Measurements from ENCODE around the gene MYO1B.
A peak's percentile ranks its signal among the peaks of the same experiment; 100 is the strongest.

Gene MYO1B

DNA sequence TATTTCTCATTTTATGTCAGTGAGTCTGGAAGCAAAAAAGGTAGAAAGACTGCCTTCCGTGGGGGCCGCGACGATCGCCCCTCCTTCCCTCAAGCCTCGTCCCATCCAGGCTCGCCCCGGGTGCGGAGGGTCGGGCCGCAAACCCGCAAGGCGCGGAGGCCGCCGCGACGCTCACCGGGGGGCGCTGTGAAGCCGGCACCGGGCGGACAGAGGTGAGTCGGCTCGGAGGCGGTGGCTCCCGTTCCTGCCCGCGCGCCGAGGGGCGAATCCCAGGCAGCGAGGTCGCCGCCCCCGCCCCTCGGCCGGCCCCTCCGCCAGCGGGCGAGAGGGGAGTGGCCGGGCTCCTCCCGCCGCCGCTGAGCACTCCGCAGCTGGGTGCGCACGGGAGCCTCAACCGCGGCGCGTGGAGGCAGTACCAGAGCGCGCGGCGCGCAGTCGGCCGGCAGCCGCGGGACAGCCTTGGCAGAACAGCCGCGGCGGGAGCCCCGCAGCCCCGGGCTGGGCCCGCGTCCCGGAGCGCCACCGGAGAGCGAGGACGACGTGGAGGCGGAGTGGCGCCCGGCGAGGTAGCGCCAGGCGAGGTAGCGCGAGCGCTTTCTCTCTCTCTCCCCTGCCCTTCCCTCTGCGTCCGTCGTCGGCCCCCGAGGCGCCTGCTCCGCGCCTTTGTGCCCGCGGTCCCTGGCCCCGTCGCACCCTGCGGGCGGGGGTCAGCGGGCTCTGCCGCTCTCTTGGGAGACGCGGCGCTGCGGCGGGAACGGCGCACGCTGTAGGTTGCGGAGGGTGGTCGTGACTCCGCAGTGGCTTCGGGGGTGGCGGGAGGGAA is at the start of gene MYO1B:
MYO1B (plus strand) TSS at position 359 of the 823 bp plus-strand sequence. CDS start 31,492 bp downstream, outside the sequence.
- no peak for DNase-seq

DNA sequence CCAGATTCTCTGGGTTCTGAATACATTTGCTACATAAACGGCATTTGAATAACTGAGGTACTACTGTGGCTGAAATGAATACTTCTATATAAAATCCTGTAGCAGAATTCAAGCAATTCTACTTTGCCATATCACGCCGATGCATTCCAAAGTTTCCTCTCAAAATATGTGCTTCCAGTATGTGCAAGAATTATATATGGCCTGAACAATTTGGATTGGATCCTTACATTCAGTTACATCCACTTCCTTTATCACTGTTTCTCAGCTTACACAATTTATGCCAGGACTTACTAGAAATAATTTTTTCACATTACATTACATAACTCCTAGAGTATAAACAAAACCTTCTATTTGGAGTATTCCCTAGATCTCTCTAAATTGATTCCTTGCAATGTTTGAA is 48.1 kb upstream of the MYO1B start:
- no peak for DNase-seq

DNA sequence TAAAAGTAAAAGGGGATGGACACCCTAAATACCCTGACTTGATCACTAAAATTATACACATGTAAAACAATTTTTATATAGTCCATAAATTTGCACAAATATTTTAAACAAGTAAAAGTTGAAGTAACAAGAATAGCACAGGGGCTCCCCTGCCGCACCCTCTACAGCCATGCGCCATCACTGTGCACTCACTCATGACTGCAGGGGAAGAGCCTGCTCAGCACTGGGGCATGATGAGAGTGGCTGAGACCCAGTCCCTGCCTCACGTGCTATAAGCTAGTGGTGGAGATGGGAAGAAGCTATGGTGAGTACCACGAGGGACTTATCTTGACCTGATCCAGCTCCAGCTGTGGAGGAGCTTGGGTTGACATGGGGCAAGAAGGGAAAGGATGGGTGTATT is 46.9 kb upstream of the MYO1B start:
- no peak for DNase-seq

DNA sequence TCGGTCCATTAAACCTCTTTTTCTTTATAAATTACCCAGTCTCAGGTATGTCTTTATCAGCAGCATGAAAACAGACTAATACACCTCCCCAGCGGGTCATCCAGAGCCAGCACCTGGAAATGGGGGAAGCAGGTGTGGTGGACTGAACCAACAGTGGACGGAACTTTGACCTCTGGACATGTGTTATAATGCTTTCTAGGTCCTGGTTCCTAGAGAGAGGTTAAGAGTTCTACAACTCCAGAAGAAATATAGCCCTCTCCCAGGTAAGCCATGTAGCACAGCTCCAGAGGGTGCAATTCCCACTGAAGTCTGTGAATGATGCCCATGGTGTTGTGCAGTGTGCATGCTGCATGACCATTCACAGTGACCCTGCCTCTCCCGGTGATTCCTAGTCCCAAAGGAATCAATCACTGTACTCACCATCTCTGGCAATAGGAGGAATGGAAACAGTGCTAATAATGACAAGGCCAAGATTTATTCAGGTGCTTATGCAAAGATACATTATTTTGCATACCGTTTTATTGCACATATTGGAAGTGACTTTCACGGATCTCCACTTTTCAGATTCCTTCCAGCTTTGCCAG is 45.2 kb upstream of the MYO1B start:
- no peak for DNase-seq

DNA sequence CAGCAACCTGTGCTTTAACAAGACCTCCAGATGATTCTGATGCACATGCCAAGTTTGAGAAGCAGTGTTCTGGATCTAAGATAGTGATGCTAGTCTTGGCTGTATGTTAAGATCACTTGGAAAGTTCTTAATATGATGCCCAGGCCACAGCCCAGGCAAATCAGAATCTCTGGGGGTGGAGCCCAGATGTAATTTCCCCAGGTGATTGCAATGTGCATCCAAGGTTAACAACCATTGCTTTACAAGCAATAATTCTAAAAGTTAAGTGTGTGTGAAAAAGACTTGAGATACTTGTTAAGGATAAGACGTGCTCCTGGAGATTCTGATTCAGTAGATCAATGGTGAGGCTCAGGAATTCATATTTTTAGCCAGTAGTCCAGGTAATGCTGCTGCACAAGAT is 44.3 kb upstream of the MYO1B start:
- no peak for DNase-seq

DNA sequence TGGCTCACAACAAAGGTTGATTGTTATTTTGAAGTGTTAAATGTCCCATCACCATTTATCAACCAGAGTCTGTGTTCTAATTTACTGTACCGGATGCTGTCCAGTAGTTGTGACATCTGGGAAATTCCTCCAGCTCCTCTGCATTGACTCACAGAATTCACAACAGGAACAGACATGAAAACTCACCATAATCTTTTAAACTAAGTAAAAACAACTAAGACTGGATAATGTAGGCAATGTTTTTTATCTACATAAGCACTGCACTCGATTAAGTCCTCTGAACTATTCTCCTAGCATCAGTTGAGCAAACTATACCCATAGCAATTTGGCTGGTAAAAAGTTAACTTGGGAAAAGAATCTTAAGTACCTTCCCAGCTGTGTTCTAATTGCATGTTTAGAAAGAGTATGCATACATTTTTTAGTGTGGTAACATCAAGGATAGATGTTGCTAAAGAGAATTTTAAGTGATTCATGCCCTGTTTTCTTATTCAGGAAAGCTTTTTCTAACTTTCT is 42.9 kb upstream of the MYO1B start:
- DNase-seq, result no peak

DNA sequence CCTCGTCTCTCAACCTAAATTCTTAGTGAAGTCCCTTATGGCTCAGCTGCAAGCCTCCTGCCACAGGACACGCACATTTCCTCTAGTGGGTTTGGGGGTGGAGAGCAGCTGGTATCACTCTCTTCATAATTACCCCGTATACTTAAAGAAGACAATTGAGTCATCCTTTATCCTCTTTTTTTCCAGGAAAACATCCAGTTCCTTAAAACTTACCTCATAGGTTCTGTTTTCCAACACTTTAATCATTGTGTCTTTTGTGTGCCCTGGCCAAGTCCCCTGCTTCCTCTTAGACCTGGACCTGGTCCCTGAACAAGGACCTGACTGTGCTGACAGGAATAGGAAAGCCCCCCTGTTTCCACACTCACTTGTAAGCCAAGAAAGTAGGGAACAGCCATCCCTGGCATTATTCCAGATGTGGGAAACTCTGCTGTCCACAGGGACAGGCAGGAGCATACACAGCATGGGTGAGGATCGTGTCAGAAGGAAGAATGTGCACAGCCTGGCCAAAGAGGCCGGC is 42.3 kb upstream of the MYO1B start:
- DNase-seq, result peak in 1 of 2 donors; percentile 1

DNA sequence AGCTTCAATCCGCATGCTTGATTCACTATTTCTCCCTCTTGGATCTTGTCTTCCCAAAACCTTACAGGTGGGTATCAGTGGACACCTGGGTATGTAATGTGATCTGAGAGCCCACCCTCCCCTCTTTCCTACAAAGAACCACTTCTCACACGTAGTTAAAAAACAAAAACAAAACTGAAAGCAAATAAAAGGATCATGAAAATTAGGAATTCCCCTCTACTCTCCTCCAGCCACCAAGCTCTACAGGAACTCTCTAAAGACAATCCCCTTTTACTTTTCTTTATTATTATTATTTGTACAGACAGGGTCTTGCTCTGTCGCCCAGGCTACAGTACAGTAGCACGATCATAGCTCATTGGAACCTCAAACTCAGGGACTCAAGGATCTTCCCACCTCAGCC is 40.8 kb upstream of the MYO1B start:
- no peak for DNase-seq

DNA sequence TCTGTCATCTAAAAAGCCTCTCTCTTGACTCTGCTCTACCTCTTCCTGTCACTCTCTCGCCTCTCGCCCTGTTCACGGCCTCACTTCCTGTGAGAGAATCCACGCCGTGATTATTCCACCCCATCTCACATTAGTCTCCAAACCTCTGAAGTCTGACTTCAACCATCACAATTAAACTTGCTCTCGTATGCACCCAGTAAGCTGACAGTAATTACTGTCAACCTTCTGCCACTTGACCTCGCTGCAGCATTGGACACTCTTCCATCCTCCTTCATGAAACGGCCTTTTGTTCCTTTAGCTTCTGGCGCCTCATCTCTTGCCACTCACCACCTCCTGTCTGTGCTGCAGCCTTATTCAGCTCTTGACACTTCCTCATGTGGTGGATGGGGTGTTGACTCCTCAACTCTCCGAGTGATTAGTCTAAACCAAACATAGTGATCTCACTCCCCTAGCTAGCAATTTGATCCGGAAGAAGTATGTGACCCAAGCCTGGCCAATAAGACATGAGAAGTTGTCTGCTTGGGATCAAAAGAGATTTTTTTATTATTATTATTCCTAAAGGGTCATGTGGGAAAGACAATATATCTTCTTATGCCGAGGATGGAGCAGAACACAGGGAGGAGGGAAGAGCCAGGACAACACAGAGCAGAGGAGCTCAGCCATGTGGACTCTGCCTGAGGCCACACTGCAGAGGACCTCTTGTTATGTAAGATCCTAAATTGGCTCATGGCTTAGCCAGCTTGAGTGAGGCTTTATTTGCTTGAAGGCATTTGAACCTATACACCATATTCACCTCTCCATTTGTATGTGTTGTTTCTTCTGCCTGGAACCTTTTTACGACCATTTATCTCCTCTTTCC is 38.4 kb upstream of the MYO1B start:
- no peak for DNase-seq

DNA sequence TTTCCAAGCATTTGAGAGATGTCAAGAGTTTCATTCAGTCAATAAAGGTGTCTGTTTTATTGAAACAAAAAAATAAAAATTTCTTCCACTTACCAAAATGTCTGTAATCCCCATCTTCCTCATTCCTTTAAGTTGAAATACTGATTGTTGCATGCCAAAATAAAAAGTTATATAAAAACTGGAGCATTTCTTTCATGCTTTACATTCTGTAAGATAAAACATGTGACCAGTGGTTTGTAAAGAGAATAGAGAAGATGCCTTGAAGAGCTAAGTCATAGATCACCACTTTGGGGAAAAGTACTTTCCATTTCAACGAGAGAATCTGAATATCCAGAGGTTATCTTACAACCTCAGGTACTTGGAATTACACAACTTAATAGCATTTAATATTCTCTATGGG is 35.9 kb upstream of the MYO1B start:
- no peak for DNase-seq

DNA sequence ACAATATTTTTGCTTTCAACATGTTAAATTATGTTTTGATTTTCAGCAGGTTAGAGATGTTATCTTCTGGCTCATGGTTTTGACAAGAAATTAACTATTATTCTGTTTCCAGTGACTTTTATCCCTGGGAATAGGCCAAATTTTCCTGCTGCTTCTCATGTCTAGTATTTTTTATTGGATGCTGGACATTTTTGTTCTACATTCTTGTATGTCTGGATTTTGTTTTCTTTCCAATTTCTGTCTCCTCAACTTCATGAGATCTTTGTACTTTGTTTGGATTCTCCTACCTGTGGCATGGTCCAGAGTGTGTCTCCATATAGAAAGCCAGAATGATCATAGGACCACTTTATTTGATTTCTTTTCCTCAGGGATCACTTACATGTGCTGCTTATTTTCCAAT is 33.1 kb upstream of the MYO1B start:
- DNase-seq, result no peak

DNA sequence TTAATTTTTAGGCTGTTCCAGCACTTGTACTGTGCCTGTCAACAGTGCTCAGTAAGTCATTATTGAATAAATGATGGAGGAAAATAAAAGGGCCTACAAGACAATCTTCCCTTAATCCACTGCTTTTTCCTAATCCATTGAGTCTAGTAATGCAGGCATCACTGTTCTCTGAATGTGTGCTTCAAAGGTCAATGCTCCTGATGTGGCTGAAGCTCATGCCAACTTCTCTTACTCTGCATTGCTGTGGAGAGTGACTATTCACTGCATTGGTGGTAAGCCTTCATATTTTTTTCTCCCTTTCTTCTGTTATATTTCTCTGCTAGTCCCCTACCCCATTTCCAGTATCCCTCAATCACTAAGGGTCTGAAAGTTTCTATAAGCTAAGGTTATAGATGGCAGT is 31.9 kb upstream of the MYO1B start:
- no peak for DNase-seq

DNA sequence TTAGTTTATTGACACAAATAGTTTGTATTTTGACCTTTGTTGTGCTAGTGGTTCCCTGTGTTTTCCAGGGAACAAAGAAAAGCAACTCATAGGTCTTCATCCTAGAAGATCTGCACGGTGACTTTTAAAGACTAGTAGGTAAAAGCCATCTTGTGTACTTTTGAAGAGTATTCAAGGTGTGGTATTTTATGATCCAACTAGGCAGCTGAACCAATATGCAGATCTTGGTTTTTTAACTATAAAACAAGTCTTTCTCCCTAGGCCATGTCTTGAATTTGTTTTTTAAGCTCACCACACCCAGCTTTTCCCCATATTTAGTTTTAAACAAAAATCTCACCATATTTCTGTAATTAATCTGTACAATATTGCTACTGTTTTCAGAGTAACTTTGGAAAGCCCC is 30.0 kb upstream of the MYO1B start:
- no peak for DNase-seq

DNA sequence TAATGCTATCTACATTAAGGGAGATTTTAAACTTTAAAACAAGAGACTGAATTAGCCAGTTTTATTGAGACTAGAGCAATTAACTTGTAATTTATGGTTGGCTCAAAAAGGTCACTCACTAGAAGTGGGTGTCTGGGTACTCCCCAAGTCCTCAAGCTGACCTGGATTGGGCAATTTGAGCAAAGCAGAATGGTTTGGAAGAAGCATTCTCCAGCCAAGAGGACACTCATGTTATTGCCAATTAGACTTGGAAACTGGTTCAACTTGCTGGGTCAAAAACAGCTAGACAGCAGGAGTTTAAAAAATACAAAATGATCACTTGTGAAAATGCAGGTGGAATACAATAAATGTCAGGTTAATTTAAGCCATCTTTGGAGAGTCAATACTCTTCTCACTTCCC is 29.5 kb upstream of the MYO1B start:
- no peak for DNase-seq

DNA sequence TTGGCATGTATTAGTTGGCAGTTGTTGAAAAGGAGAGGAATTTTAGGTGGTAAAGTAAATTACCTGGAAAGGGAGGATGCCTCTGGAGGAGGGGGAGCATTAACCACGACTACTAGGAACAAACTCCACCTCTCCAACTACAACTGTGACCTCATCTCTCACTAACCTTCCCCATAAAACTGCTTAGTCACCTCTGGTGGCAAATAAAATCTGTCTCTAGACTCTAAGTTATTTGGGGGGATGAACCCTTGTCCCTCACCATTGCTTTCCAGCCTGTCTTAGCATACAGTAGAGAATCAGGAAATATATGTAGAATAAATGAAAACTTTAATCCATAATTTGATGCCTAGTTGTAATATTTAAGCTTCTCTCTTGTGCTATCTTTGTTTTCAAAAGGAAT is 27.6 kb upstream of the MYO1B start:
- DNase-seq, result no peak

DNA sequence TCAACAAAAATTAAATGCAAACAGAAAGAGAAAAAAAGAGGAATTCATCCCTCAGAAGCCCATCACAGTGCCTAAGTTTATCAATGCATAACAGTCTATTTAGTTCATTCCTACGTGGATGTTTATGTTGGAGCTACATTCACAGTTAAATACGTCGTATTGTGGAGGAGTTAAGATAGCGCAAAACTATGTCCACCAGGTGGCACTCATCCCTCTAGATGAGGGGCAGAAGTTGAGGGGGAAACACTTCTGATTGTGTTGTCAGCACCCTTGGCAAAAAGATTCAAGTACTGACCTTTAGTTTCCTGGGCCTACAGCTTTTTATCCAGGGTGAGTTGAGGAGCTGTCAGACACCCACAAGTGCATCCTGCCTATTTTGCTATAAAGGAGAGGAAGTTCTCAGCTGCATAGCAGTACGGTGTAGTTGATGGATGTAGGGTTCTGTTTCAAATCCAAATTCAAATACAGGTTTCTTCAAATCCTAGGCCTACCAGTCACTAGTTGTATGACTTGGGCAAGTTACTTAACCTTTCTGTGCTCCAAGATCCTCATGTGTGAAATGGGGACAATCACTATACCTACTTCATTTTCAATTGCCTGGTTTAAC is 26.8 kb upstream of the MYO1B start:
- peak in 1 of 2 donors; percentile 17 for DNase-seq

DNA sequence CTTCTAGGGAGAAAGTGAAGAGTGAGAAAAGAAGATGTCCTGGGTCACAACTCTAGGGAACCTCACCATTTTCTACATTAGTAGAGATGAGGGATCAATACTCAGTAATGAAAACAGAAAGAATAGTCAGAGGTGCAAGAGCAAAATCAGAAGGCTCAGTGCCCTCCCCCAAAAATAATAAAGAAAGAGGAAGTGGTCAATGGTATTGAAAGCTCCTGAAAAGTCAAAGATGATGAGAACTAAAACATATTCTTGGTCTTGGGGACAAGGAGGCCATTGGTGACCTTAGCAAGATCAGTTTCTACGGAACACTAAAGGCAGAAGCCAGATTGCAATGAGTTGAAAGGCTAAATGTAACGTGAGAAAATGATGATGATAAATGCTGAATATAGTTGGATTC is 24.5 kb upstream of the MYO1B start:
- DNase-seq, result no peak

DNA sequence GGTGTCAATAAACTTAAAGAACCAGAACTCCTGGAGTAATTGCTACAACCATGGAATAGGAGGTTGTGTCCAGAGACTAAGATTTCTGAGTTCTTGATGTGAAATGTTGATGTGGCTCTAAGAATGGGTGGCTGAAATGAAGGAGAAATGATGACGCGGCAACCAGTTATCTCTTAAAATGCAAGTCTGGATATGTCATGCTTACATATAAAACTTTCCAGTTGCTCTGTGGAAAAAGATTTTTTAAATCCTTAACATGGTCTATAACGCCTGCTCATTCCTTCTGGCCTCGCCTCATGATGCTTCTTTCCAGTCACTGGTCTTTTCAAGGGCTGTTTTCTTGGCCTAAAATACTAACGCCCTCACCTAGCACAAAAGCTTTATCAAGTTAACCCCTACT is 23.5 kb upstream of the MYO1B start:
- no peak for DNase-seq

DNA sequence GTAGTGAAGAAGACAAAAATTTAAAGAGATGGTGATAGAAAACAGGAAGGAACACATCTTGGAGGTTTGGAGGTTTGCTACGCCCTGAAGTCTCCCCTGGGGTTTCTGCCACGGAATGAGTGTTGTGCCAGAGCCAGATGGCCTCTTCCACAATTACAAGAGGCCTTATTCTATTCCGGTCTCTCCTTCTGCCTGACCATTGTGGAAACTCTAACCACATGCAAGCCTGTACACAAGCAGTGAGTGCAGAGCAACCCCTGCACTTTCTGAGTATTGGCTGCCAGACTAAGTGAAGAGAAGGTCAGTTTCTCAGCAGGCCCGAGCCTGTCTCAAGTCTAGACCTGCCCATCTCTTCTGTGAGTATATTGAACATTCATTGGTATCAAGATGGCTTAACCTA is 22.7 kb upstream of the MYO1B start:
- no peak for DNase-seq

DNA sequence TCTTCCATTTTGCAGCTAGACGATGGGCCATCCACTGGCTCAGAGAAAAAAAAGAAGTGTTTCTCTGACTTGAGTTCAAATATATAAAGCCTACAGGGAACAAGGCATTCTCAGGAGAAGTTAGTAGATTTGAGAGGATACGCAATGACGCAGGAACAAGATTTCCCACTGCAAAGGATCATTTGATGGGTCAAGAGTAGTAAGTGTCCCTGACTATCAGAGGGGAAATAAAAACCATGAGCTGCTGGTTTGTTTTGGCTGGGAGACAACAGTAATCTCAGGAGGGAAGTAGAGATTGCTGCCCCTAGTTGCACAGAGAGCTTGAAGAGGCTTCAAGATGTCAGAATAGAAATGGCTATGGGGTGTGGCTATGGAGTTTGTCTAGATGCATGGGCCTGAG is 22.3 kb upstream of the MYO1B start:
- no peak for DNase-seq

DNA sequence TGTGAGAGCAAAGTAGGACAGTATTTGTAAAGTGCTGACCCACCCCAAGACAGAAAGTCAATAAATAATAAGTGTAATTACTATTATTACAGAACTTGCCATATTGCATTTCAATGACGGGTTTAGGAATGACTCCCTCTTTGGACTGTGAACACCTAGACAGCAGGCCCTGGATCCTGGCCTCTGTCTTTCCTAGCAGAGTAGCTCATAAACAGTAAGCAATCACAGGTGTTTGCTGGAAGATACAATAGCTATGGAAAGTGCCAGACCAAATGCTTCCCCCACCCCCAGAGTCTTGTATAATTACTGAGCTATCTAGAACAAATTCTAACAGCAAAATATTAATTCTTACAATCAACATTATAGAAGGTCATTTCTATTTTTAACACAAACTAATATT is 20.1 kb upstream of the MYO1B start:
- no peak for DNase-seq

DNA sequence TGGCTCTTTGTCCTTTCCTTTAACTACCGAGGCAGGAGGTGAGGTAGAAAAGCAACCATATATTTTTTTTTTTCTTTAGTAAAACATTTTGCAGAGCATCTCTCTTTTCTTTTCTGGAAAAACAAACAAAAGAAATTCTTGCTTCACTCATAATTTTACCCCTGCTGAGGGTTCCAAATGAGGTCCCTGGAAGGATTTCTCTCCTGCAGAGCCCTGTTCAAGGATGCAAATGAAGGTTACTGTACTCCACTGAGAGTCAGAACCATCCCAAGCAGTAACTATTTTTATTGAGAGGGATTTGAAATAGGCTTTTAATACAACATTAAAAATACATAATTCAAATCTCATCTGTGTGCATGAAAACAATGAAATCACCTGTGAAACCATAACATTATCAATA is 19.5 kb upstream of the MYO1B start:
- DNase-seq, result no peak

DNA sequence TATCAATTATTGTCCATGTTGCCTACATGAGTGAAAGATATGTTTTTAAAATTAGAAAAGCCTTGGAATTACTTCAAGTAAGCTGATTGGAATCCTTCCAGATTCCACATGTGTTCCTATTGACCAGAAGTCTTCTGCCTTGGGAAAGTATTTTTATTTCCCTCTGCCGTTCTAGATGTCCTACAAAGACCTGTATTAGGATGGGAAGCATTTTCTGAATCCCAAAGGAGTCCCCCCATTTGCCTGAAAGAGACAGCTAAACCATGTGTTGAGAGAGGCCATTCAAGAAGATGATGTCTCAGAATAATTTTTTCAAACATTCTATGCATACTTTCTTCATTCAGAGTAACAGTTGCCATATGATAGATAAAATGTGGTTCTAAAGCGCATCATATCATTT is 19.0 kb upstream of the MYO1B start:
- no peak for DNase-seq
